RWPE1 (cell line): Measurements from ENCODE around the gene OR6V1.
"Not testable (repeated sequence)": the region's sequence is repeated elsewhere in the genome, so short reads cannot be mapped to it uniquely, and the experiment has no call there.

Source experiments
- CTCF ChIA-PET: fragments of 350-600 bp; sonication (Branson Sonifier 250); formaldehyde crosslinking; extraction: SDS; loops from one replicate; lab custom pipeline; 2021; lab: Yijun Ruan, JAX
- POLR2A ChIA-PET: fragments of 400-600 bp; formaldehyde crosslinking; extraction: SDS; loops from one replicate; lab custom pipeline; 2020; ENCODE audit warnings: antibody characterized with exemption; ENCODE audit not compliant: low non-redundant PET; lab: Yijun Ruan, JAX
- DNase-seq: peaks from one replicate; pipeline ENCODE4 v3.0.0; 2012; ENCODE audit warnings: low spot score
- H3K27ac ChIP-seq: fragments of 450-650 bp; 2 replicates; pipeline ENCODE4 v1.5.1; 2017
- CTCF ChIP-seq: fragments of 450-650 bp; conservative IDR thresholded peaks from 2 replicates; pipeline ENCODE4 v1.5.1; 2017; ENCODE audit warnings: low read depth, mild to moderate bottlenecking

OR6V1 gene

GRCh38 chr7:143068446-143068845 is 16.3 kb downstream of the OR6V1 start:
- CTCF ChIA-PET = no interaction called here
- no peak for TF ChIP-seq CTCF
- H3K27ac ChIP-seq = no peak overlapping the region
- no peak for DNase-seq
- POLR2A ChIA-PET = no interaction called here

- DNase-seq = no peak
- H3K27ac ChIP-seq = no peak overlapping the region
- CTCF ChIA-PET = interaction anchor here (0.6 kb wide), 1 partner anchor 145 kb away, joined by 4 read pairs; no protein-coding TSS in a partner anchor
- POLR2A ChIA-PET = no interaction called here
- no peak for TF ChIP-seq CTCF
Observed at GRCh38 chr7:143069912-143070500, 17.9 kb downstream of the OR6V1 start.

GRCh38 chr7:143073556-143073955 is 21.4 kb downstream of the OR6V1 start:
- CTCF ChIA-PET = interaction anchor here (0.7 kb wide), 1 partner anchor 687 kb away, joined by 3 read pairs; no protein-coding TSS in a partner anchor
- no peak for DNase-seq
- H3K27ac ChIP-seq = no peak overlapping the region
- no peak for TF ChIP-seq CTCF
- POLR2A ChIA-PET = no interaction called here

- CTCF ChIA-PET = interaction anchor here (0.7 kb wide), 1 partner anchor 687 kb away, joined by 3 read pairs; no protein-coding TSS in a partner anchor
- TF ChIP-seq CTCF = no peak
- no peak for DNase-seq
- no peak overlapping the region for H3K27ac ChIP-seq
- POLR2A ChIA-PET = no interaction called here
Observed at GRCh38 chr7:143074141-143074540, 22.0 kb downstream of the OR6V1 start.

- H3K27ac ChIP-seq = no peak overlapping the region
- ChIA-PET POLR2A (no interaction called here), CTCF (interaction anchor here (0.6 kb wide), 1 partner anchor 231 kb away, joined by 4 read pairs; no protein-coding TSS in a partner anchor)
- no peak for TF ChIP-seq CTCF
- no peak for DNase-seq
Observed at GRCh38 chr7:143085109-143085508, 33.0 kb downstream of the OR6V1 start.

- CTCF ChIA-PET, H3K27ac ChIP-seq, DNase-seq, POLR2A ChIA-PET: not testable (repeated sequence)
Observed at GRCh38 chr7:143085610-143086009, 33.5 kb downstream of the OR6V1 start.

- POLR2A ChIA-PET, DNase-seq, H3K27ac ChIP-seq, CTCF ChIA-PET: not testable (repeated sequence)
Observed at GRCh38 chr7:143088549-143089231, 36.5 kb downstream of the OR6V1 start.
